HepG2 (cell line): ENCODE results near the gene PLEKHN1. TPM values are rescaled to one million over a fixed set of nuclear protein-coding genes. Genes with fewer than 3 reads are reported as not detected.

Experiments used
- CREM ChIP-seq, 2 experiments: sonication (generic) in 1 of 2; formaldehyde crosslinking in 1 of 2; IDR thresholded peaks; 2 replicates each; pipeline versions ENCODE4 v1.4.0 to v1.6.1; 2016 to 2020; ENCODE audit warnings: antibody characterized with exemption in 1 of 2, mild to moderate bottlenecking in 1 of 2, missing genetic modification reagents in 1 of 2
- IKZF1 ChIP-seq: fragments of 450-650 bp; IDR thresholded peaks from 2 replicates; pipeline ENCODE4 v1.7.1; 2016
- KAT8 ChIP-seq: IDR thresholded peaks from 2 replicates; pipeline ENCODE4 v1.6.1; 2016; ENCODE audit warnings: missing genetic modification reagents, missing compliant biosample characterization
- KLF15 ChIP-seq: sonication (generic); formaldehyde crosslinking; IDR thresholded peaks from 2 replicates; pipeline ENCODE4 v1.8.1; 2023; ENCODE audit warnings: borderline replicate concordance, mild to moderate bottlenecking, inconsistent platforms, missing genetic modification reagents, mixed read lengths
- KMT2B ChIP-seq: IDR thresholded peaks from 2 replicates; pipeline ENCODE4 v1.6.1; 2016; ENCODE audit warnings: missing genetic modification reagents, missing compliant biosample characterization
- PRPF4 ChIP-seq: fragments of 200-400 bp; formaldehyde crosslinking; IDR thresholded peaks from 2 replicates; pipeline ENCODE4 v1.6.1; 2016; ENCODE audit warnings: low read length, low read depth; ENCODE audit not compliant: poor library complexity, severe bottlenecking
- SRF ChIP-seq: IDR thresholded peaks from 2 replicates; pipeline ENCODE4 v1.6.1; 2011; ENCODE audit warnings: mild to moderate bottlenecking, low read depth, low read length, moderate library complexity
- SUZ12 ChIP-seq: fragments of 150-350 bp; IDR thresholded peaks from 2 replicates; pipeline ENCODE4 v1.6.1; 2014; ENCODE audit warnings: low read depth, low read length
- TBX3 ChIP-seq: fragments of 450-650 bp; IDR thresholded peaks from 2 replicates; pipeline ENCODE4 v1.6.1; 2017; ENCODE audit warnings: antibody characterized with exemption, mild to moderate bottlenecking, inconsistent platforms, borderline replicate concordance
- U2AF2 ChIP-seq: fragments of 200-400 bp; formaldehyde crosslinking; IDR thresholded peaks from 2 replicates; pipeline ENCODE4 v1.6.1; 2017; ENCODE audit warnings: low read depth, mild to moderate bottlenecking, low read length
- ZNF556 ChIP-seq: sonication (generic); formaldehyde crosslinking; IDR thresholded peaks from 2 replicates; pipeline ENCODE4 v1.4.0; 2020; ENCODE audit warnings: mild to moderate bottlenecking, missing genetic modification reagents, borderline replicate concordance
- ZNF557 ChIP-seq: sonication (generic); formaldehyde crosslinking; IDR thresholded peaks from 2 replicates; pipeline ENCODE4 v1.4.0; 2020; ENCODE audit warnings: missing genetic modification reagents
- polyA plus RNA-seq, 8 experiments: library from polyadenylated mRNA; depleted of rRNA in 3 of 8; stranded (reverse) in 7 of 8; unstranded in 1 of 8; fragments of >200 nt; fragmentation: Illumina TruSeq in 4 of 8; extraction: Trizol in 4 of 8; gene quantifications; 2 replicates each; pipeline versions ENCODE4 v1.2.1 to v1.2.3, GENCODE V29; 2011 to 2016; ENCODE audit warnings: low read depth in 4 of 8, missing spikeins in 1 of 8, mixed read lengths in 1 of 8; ENCODE audit not compliant: insufficient read depth in 1 of 8
- total RNA-seq, 5 experiments: library from RNA; depleted of rRNA; stranded (reverse); fragments of >200 nt; fragmentation: Illumina TruSeq; extraction: Trizol; gene quantifications; 2 replicates each; pipeline ENCODE4 v1.2.3, GENCODE V29; 2016; ENCODE audit warnings: low read depth in 1 of 5
- TF ChIP-seq, protein P1 (sequence below): IDR thresholded peaks from 2 replicates; pipeline ENCODE4 v1.6.1; 2016; ENCODE audit warnings: missing compliant biosample characterization, missing genetic modification reagents, borderline replicate concordance
- TF ChIP-seq, protein P2 (sequence below): sonication (generic); formaldehyde crosslinking; IDR thresholded peaks from 2 replicates; pipeline ENCODE4 v1.4.0; 2020; ENCODE audit warnings: missing genetic modification reagents
- TF ChIP-seq, protein P3 (sequence below): sonication (generic); formaldehyde crosslinking; IDR thresholded peaks from 2 replicates; pipeline ENCODE4 v1.4.0; 2020; ENCODE audit warnings: mild to moderate bottlenecking, missing genetic modification reagents, borderline replicate concordance

Gene PLEKHN1
- total and polyA plus RNA-seq, 2 of the 13 experiments (the other 11 are each of a cell fraction or from before 2014, with no cell fraction given) = 0.42 to 0.58 TPM

DNA sequence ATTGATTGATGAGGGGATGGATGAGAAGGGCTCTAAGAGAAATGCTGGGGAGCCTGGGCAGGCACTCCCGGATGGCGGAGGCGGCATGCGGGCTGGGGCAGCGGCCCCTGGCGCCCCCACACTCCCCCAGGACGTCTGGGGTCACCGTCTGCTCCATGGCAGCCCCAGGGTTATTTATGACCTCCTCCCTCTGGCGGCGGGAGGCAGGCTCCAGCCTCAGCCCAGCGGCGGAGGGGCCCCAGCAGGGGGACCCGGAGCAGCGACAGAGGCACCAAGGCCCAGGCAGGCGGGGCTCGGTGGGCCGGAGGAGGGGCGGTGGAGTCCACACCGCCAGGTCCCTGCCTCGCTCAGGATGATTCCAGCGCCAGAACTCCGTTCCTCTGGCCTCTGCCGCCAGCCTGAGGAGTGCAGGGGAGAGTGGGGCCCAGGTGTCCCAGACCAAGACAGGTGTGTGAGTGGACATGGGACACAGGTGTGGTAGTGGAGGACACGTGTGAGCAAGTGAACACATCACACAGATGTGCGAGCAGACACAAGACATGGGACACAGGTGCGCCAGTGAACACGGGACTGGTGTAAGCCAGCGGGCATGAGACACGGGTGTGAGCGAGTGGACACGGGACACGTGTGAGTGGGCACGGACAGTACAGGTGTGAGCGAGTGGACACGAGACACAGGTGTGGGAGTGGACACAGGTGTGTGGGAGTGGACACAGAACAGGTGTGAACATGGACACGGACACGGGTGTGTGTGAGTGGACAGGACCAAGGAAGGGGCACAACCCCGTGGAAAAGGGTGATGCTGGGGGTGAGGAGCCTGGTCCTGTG is 45.1 kb upstream of the PLEKHN1 start (continued):
- TF ChIP-seq SUZ12 (0 out of 2 replicates have a peak, but pooled peaks have one; percentile 28), ZNF556 (CRISPR knock-in tag) (no peak), IKZF1 (no peak), KLF15 (no peak), ZNF557 (CRISPR knock-in tag) (no peak), CREM (IDR thresholded peaks at IDR 0.05) (no peak), CREM (CRISPR knock-in tag; IDR thresholded peaks at IDR 0.05) (no peak), KMT2B (no peak), SRF (no peak), TBX3 (no peak), KAT8 (CRISPR knock-in tag) (no peak), PRPF4 (no peak), U2AF2 (no peak)
- TF ChIP-seq, protein P1, sequence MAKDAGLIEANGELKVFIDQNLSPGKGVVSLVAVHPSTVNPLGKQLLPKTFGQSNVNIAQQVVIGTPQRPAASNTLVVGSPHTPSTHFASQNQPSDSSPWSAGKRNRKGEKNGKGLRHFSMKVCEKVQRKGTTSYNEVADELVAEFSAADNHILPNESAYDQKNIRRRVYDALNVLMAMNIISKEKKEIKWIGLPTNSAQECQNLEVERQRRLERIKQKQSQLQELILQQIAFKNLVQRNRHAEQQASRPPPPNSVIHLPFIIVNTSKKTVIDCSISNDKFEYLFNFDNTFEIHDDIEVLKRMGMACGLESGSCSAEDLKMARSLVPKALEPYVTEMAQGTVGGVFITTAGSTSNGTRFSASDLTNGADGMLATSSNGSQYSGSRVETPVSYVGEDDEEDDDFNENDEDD (CRISPR knock-in tag) = 0 out of 2 replicates have a peak, but pooled peaks have one; percentile 60
- TF ChIP-seq, protein P2, sequence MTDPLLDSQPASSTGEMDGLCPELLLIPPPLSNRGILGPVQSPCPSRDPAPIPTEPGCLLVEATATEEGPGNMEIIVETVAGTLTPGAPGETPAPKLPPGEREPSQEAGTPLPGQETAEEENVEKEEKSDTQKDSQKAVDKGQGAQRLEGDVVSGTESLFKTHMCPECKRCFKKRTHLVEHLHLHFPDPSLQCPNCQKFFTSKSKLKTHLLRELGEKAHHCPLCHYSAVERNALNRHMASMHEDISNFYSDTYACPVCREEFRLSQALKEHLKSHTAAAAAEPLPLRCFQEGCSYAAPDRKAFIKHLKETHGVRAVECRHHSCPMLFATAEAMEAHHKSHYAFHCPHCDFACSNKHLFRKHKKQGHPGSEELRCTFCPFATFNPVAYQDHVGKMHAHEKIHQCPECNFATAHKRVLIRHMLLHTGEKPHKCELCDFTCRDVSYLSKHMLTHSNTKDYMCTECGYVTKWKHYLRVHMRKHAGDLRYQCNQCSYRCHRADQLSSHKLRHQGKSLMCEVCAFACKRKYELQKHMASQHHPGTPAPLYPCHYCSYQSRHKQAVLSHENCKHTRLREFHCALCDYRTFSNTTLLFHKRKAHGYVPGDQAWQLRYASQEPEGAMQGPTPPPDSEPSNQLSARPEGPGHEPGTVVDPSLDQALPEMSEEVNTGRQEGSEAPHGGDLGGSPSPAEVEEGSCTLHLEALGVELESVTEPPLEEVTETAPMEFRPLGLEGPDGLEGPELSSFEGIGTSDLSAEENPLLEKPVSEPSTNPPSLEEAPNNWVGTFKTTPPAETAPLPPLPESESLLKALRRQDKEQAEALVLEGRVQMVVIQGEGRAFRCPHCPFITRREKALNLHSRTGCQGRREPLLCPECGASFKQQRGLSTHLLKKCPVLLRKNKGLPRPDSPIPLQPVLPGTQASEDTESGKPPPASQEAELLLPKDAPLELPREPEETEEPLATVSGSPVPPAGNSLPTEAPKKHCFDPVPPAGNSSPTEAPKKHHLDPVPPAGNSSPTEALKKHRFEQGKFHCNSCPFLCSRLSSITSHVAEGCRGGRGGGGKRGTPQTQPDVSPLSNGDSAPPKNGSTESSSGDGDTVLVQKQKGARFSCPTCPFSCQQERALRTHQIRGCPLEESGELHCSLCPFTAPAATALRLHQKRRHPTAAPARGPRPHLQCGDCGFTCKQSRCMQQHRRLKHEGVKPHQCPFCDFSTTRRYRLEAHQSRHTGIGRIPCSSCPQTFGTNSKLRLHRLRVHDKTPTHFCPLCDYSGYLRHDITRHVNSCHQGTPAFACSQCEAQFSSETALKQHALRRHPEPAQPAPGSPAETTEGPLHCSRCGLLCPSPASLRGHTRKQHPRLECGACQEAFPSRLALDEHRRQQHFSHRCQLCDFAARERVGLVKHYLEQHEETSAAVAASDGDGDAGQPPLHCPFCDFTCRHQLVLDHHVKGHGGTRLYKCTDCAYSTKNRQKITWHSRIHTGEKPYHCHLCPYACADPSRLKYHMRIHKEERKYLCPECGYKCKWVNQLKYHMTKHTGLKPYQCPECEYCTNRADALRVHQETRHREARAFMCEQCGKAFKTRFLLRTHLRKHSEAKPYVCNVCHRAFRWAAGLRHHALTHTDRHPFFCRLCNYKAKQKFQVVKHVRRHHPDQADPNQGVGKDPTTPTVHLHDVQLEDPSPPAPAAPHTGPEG (CRISPR knock-in tag) = no peak
- TF ChIP-seq, protein P3, sequence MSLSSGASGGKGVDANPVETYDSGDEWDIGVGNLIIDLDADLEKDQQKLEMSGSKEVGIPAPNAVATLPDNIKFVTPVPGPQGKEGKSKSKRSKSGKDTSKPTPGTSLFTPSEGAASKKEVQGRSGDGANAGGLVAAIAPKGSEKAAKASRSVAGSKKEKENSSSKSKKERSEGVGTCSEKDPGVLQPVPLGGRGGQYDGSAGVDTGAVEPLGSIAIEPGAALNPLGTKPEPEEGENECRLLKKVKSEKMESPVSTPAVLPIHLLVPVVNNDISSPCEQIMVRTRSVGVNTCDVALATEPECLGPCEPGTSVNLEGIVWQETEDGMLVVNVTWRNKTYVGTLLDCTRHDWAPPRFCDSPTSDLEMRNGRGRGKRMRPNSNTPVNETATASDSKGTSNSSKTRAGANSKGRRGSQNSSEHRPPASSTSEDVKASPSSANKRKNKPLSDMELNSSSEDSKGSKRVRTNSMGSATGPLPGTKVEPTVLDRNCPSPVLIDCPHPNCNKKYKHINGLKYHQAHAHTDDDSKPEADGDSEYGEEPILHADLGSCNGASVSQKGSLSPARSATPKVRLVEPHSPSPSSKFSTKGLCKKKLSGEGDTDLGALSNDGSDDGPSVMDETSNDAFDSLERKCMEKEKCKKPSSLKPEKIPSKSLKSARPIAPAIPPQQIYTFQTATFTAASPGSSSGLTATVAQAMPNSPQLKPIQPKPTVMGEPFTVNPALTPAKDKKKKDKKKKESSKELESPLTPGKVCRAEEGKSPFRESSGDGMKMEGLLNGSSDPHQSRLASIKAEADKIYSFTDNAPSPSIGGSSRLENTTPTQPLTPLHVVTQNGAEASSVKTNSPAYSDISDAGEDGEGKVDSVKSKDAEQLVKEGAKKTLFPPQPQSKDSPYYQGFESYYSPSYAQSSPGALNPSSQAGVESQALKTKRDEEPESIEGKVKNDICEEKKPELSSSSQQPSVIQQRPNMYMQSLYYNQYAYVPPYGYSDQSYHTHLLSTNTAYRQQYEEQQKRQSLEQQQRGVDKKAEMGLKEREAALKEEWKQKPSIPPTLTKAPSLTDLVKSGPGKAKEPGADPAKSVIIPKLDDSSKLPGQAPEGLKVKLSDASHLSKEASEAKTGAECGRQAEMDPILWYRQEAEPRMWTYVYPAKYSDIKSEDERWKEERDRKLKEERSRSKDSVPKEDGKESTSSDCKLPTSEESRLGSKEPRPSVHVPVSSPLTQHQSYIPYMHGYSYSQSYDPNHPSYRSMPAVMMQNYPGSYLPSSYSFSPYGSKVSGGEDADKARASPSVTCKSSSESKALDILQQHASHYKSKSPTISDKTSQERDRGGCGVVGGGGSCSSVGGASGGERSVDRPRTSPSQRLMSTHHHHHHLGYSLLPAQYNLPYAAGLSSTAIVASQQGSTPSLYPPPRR (CRISPR knock-in tag) = no peak
